ENCODE measurements around the gene LGALS3BP. TPM values are rescaled to one million over a fixed set of nuclear protein-coding genes. Genes with fewer than 3 reads are reported as not detected.

LGALS3BP gene
- total RNA-seq, 1 experiment from 2014 or later = 747 TPM

GRCh38 chr17:79002796-79003593 lies 23.3 kb upstream of the LGALS3BP start:
- TF ChIP-seq CTCF (IDR thresholded peaks at IDR 0.05; ENCODE audit: unreplicated experiment) = no peak
- intact Hi-C loops (cut with micrococcal nuclease; ENCODE audit: unreplicated experiment) = no loop called here
- CTCF ChIA-PET = no interaction called here
- H3K36me3 Mint-ChIP-seq (ENCODE audit: insufficient read depth, unreplicated experiment) = peaks cover 41% of the 10 kb centered on the region
- no peaks in the 10 kb centered on the region for H3K9me3 Mint-ChIP-seq (ENCODE audit: low read depth, unreplicated experiment)
- no peak for DNase-seq
- no peak overlapping the region for H3K4me3 Mint-ChIP-seq (ENCODE audit: low read depth, unreplicated experiment)
- no peaks in the 10 kb centered on the region for H3K27me3 Mint-ChIP-seq (ENCODE audit: unreplicated experiment)
- no peak overlapping the region for H3K27ac Mint-ChIP-seq (ENCODE audit: unreplicated experiment)
- peaks cover 66% of the 10 kb centered on the region for H3K4me1 Mint-ChIP-seq (ENCODE audit: low read depth, unreplicated experiment)
- no TSS peak for BruUV-seq (replicated peaks)

GRCh38 chr17:79002291-79002690 lies 22.6 kb upstream of the LGALS3BP start:
- no peaks in the 10 kb centered on the region for H3K9me3 Mint-ChIP-seq (ENCODE audit: low read depth, unreplicated experiment)
- no TSS peak for BruUV-seq (replicated peaks)

GRCh38 chr17:79001190-79002020 lies 21.7 kb upstream of the LGALS3BP start:
- intact Hi-C loops (cut with micrococcal nuclease; ENCODE audit: unreplicated experiment) = no loop called here
- Mint-ChIP-seq H3K9me3 (ENCODE audit: low read depth, unreplicated experiment) (no peaks in the 10 kb centered on the region), H3K27me3 (ENCODE audit: unreplicated experiment) (no peaks in the 10 kb centered on the region), H3K4me3 (ENCODE audit: low read depth, unreplicated experiment) (no peak overlapping the region), H3K36me3 (ENCODE audit: insufficient read depth, unreplicated experiment) (peaks cover 50% of the 10 kb centered on the region), H3K27ac (ENCODE audit: unreplicated experiment) (peak overlapping the region; percentile 14), H3K4me1 (ENCODE audit: low read depth, unreplicated experiment) (peaks cover 65% of the 10 kb centered on the region)
- TF ChIP-seq CTCF (IDR thresholded peaks at IDR 0.05; ENCODE audit: unreplicated experiment) = no peak
- CTCF ChIA-PET = no interaction called here
- DNase-seq = no peak
- BruUV-seq (replicated peaks) = no TSS peak

More at GRCh38 chr17:79002291-79002690, 22.6 kb upstream of the LGALS3BP start:
- no peaks in the 10 kb centered on the region for H3K27me3 Mint-ChIP-seq (ENCODE audit: unreplicated experiment)
- no peak for TF ChIP-seq CTCF (IDR thresholded peaks at IDR 0.05; ENCODE audit: unreplicated experiment)
- CTCF ChIA-PET = no interaction called here
- H3K4me1 Mint-ChIP-seq (ENCODE audit: low read depth, unreplicated experiment) = peaks cover 66% of the 10 kb centered on the region
- intact Hi-C loops (cut with micrococcal nuclease; ENCODE audit: unreplicated experiment) = no loop called here
- H3K36me3 Mint-ChIP-seq (ENCODE audit: insufficient read depth, unreplicated experiment) = peaks cover 42% of the 10 kb centered on the region
- no peak for DNase-seq
- no peak overlapping the region for H3K27ac Mint-ChIP-seq (ENCODE audit: unreplicated experiment)
- H3K4me3 Mint-ChIP-seq (ENCODE audit: low read depth, unreplicated experiment) = no peak overlapping the region

- intact Hi-C loops (cut with micrococcal nuclease; ENCODE audit: unreplicated experiment) = no loop called here
- BruUV-seq (replicated peaks) = no TSS peak
- H3K36me3 Mint-ChIP-seq (ENCODE audit: insufficient read depth, unreplicated experiment) = peaks cover 58% of the 10 kb centered on the region
- no peak for DNase-seq
- H3K27ac Mint-ChIP-seq (ENCODE audit: unreplicated experiment) = peak overlapping the region; percentile 14
- CTCF ChIA-PET = no interaction called here
- peaks cover 63% of the 10 kb centered on the region for H3K4me1 Mint-ChIP-seq (ENCODE audit: low read depth, unreplicated experiment)
- TF ChIP-seq CTCF (IDR thresholded peaks at IDR 0.05; ENCODE audit: unreplicated experiment) = no peak
- no peaks in the 10 kb centered on the region for H3K27me3 Mint-ChIP-seq (ENCODE audit: unreplicated experiment)
- H3K9me3 Mint-ChIP-seq (ENCODE audit: low read depth, unreplicated experiment) = no peaks in the 10 kb centered on the region
- no peak overlapping the region for H3K4me3 Mint-ChIP-seq (ENCODE audit: low read depth, unreplicated experiment)
Measured at GRCh38 chr17:79000396-79001189, 20.9 kb upstream of the LGALS3BP start.
